Liver (tissue), 9 donors: ENCODE measurements around the gene ATG2A. TPM values are rescaled to one million over a fixed set of nuclear protein-coding genes. Genes with fewer than 3 reads are reported as not detected.

Experiments used
- DNase-seq: peaks from one replicate; pipeline ENCODE4 v3.0.0-alpha.2; 2017; ENCODE audit warnings: low spot score
- H3K27ac ChIP-seq, 2 donors: one replicate each; pipeline ENCODE4 v1.7.0; 2013; ENCODE audit warnings: inconsistent platforms in 2 of 2, low read length in 2 of 2, control low read depth in 1 of 2, low read depth in 1 of 2, mild to moderate bottlenecking in 1 of 2
- H3K27me3 ChIP-seq, 4 donors: one replicate each; pipeline versions ENCODE4 v1.6.1 to v1.7.0; 2013; ENCODE audit warnings: low read length in 3 of 4, inconsistent platforms in 1 of 4, mild to moderate bottlenecking in 1 of 4, moderate library complexity in 1 of 4; ENCODE audit not compliant: control insufficient read depth in 4 of 4, insufficient read depth in 4 of 4
- H3K36me3 ChIP-seq, 4 donors: one replicate each; pipeline versions ENCODE4 v1.6.1 to v1.7.0; 2013; ENCODE audit warnings: low read length in 3 of 4, mild to moderate bottlenecking in 3 of 4, low read depth in 1 of 4, moderate library complexity in 1 of 4; ENCODE audit not compliant: control insufficient read depth in 4 of 4, insufficient read depth in 3 of 4
- H3K4me1 ChIP-seq, 4 donors: one replicate each; pipeline versions ENCODE4 v1.6.1 to v1.7.0; 2013; ENCODE audit warnings: low read length in 3 of 4, mild to moderate bottlenecking in 3 of 4, moderate library complexity in 1 of 4; ENCODE audit not compliant: control insufficient read depth in 4 of 4, insufficient read depth in 4 of 4
- H3K4me3 ChIP-seq, 3 donors: one replicate each; pipeline versions ENCODE4 v1.6.1 to v1.7.0; 2013; ENCODE audit warnings: low read length in 3 of 3, control low read depth in 1 of 3, low read depth in 1 of 3, mild to moderate bottlenecking in 1 of 3
- H3K9ac ChIP-seq, 2 donors: one replicate each; pipeline ENCODE4 v1.7.0; 2013; ENCODE audit warnings: low read length in 2 of 2, mild to moderate bottlenecking in 2 of 2, moderate library complexity in 2 of 2, control low read depth in 1 of 2, low read depth in 1 of 2
- H3K9me3 ChIP-seq, 4 donors: one replicate each; pipeline versions ENCODE4 v1.6.1 to v1.7.0; 2013; ENCODE audit warnings: low read length in 3 of 4; ENCODE audit not compliant: control insufficient read depth in 4 of 4
- ATF3 ChIP-seq: IDR thresholded peaks from 2 replicates; pipeline ENCODE4 v1.6.1; 2016; ENCODE audit warnings: antibody characterized with exemption
- CTCF ChIP-seq: fragments of 150-350 bp; IDR thresholded peaks from 2 replicates; pipeline ENCODE4 v1.5.1; 2017; ENCODE audit warnings: improper control_type of control experiment, low read depth, low read length; ENCODE audit not compliant: missing input control
- EGR1 ChIP-seq, 2 donors: IDR thresholded peaks; 2 replicates each; pipeline ENCODE4 v1.6.1; 2016 to 2018; ENCODE audit warnings: antibody characterized with exemption in 2 of 2, low read depth in 2 of 2
- FOXA1 ChIP-seq: IDR thresholded peaks from 2 replicates; pipeline ENCODE4 v1.6.1; 2016; ENCODE audit warnings: antibody characterized with exemption
- FOXA2 ChIP-seq: IDR thresholded peaks from 2 replicates; pipeline ENCODE4 v1.6.1; 2016; ENCODE audit warnings: antibody characterized with exemption
- GABPA ChIP-seq, 2 donors: IDR thresholded peaks in 1 of 2; conservative IDR thresholded peaks in 1 of 2; 2 replicates each; pipeline ENCODE4 v1.6.1; 2016; ENCODE audit warnings: antibody characterized with exemption in 2 of 2, mild to moderate bottlenecking in 1 of 2, moderate library complexity in 1 of 2
- HNF4A ChIP-seq, 2 donors: conservative IDR thresholded peaks; 2 replicates each; pipeline ENCODE4 v1.6.1; 2016; ENCODE audit warnings: antibody characterized with exemption in 2 of 2, mild to moderate bottlenecking in 2 of 2
- HNF4G ChIP-seq: IDR thresholded peaks from 2 replicates; pipeline ENCODE4 v1.6.1; 2016; ENCODE audit warnings: antibody characterized with exemption
- JUND ChIP-seq, 2 donors: IDR thresholded peaks; 2 replicates each; pipeline ENCODE4 v1.6.1; 2016; ENCODE audit warnings: antibody characterized with exemption in 2 of 2
- MAX ChIP-seq: IDR thresholded peaks from 2 replicates; pipeline ENCODE4 v1.6.1; 2016; ENCODE audit warnings: antibody characterized with exemption
- NR2F2 ChIP-seq: IDR thresholded peaks from 2 replicates; pipeline ENCODE4 v1.6.1; 2016; ENCODE audit warnings: antibody characterized with exemption
- RAD21 ChIP-seq, 2 donors: IDR thresholded peaks; 2 replicates each; pipeline ENCODE4 v1.6.1; 2016; ENCODE audit warnings: antibody characterized with exemption in 2 of 2, mild to moderate bottlenecking in 2 of 2
- RXRA ChIP-seq, 2 donors: IDR thresholded peaks; 2 replicates each; pipeline ENCODE4 v1.6.1; 2017 to 2018; ENCODE audit warnings: antibody characterized with exemption in 2 of 2, mild to moderate bottlenecking in 1 of 2
- SP1 ChIP-seq: IDR thresholded peaks from 2 replicates; pipeline ENCODE4 v1.6.1; 2018; ENCODE audit warnings: antibody characterized with exemption, mild to moderate bottlenecking
- TAF1 ChIP-seq: conservative IDR thresholded peaks from 2 replicates; pipeline ENCODE4 v1.6.1; 2016; ENCODE audit warnings: antibody characterized with exemption, mild to moderate bottlenecking
- YY1 ChIP-seq: IDR thresholded peaks from 2 replicates; pipeline ENCODE4 v1.6.1; 2016; ENCODE audit warnings: antibody characterized with exemption, mild to moderate bottlenecking
- WGBS: extraction: QIAGEN DNeasy Blood & Tissue Kit; methylation state at CpG from one replicate; pipeline ENCODE4 v1.1.7; 2013; 5-methylcytosine and 5-hydroxymethylcytosine counted together
- polyA plus RNA-seq, 2 donors: library from polyadenylated mRNA; stranded (reverse) in 1 of 2; unstranded in 1 of 2; fragments of 200-250 nt in 1 of 2; fragments of >200 nt in 1 of 2; fragmentation: Nextera tagmentation in 1 of 2; extraction: Ambion mirVana in 1 of 2; gene quantifications; one replicate each; pipeline versions ENCODE4 v1.2.1 to v1.2.3, GENCODE V29; 2013 to 2015
- total RNA-seq, 2 donors: library from RNA; depleted of rRNA; stranded (reverse); fragments of >200 nt; gene quantifications; one replicate each; pipeline ENCODE4 v1.2.3, GENCODE V29; 2014
- TF ChIP-seq, protein P1 (sequence below): IDR thresholded peaks from 2 replicates; pipeline ENCODE4 v1.6.1; 2016; ENCODE audit warnings: antibody characterized with exemption
- TF ChIP-seq, protein P2 (sequence below): IDR thresholded peaks from 2 replicates; pipeline ENCODE4 v1.6.1; 2016; ENCODE audit warnings: antibody characterized with exemption, mild to moderate bottlenecking
- donor health status: healthy.
- donor health status: healthy.
- donor health status: healthy.
- donor health status: healthy.
- donor health status: healthy.

The ATG2A gene
- total and polyA plus RNA-seq, 4 donors: 15.6 to 34.1 (median 23.0) TPM

GRCh38 chr11:64913171-64913727 is 3.8 kb downstream of the ATG2A start:
- WGBS: 93% methylated on average over 18 of the region's 18 CpGs
- no peak for TF ChIP-seq EGR1 (IDR thresholded peaks at IDR 0.05; ENCODE audit: low read depth in 2 of 2)
- TF ChIP-seq GABPA (IDR thresholded peaks at IDR 0.05 in 1 of 2, conservative IDR thresholded peaks at IDR 0.05 in 1 of 2): no peak
- TF ChIP-seq FOXA2: no peak
- TF ChIP-seq, protein P1, sequence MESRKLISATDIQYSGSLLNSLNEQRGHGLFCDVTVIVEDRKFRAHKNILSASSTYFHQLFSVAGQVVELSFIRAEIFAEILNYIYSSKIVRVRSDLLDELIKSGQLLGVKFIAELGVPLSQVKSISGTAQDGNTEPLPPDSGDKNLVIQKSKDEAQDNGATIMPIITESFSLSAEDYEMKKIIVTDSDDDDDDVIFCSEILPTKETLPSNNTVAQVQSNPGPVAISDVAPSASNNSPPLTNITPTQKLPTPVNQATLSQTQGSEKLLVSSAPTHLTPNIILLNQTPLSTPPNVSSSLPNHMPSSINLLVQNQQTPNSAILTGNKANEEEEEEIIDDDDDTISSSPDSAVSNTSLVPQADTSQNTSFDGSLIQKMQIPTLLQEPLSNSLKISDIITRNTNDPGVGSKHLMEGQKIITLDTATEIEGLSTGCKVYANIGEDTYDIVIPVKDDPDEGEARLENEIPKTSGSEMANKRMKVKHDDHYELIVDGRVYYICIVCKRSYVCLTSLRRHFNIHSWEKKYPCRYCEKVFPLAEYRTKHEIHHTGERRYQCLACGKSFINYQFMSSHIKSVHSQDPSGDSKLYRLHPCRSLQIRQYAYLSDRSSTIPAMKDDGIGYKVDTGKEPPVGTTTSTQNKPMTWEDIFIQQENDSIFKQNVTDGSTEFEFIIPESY: no peak
- TF ChIP-seq YY1: no peak
- TF ChIP-seq RAD21 (IDR thresholded peaks at IDR 0.05): no peak
- no peak for TF ChIP-seq MAX
- no peak for TF ChIP-seq FOXA1
- TF ChIP-seq ATF3: no peak
- no peak for TF ChIP-seq SP1
- TF ChIP-seq JUND (IDR thresholded peaks at IDR 0.05): no peak
- TF ChIP-seq HNF4A (conservative IDR thresholded peaks at IDR 0.05): no peak
- DNase-seq: no peak

GRCh38 chr11:64911689-64912088 is 5.3 kb downstream of the ATG2A start:
- Histone ChIP-seq H3K4me1 (peaks cover 9 to 14% (median 11%) of the 10 kb centered on the region in 4 donors), H3K36me3 (peaks cover 35 to 70% (median 54%) of the 10 kb centered on the region in 4 donors), H3K27ac (no peak overlapping the region), H3K27me3 (no peaks in the 10 kb centered on the region), H3K9ac (no peak overlapping the region), H3K4me3 (no peak overlapping the region), H3K9me3 (no peaks in the 10 kb centered on the region)
- no peak for DNase-seq
- 94% methylated on average over 9 of the region's 9 CpGs for WGBS
- no peak for TF ChIP-seq YY1
- TF ChIP-seq CTCF: no peak
- no peak for TF ChIP-seq FOXA2
- TF ChIP-seq, protein P2, sequence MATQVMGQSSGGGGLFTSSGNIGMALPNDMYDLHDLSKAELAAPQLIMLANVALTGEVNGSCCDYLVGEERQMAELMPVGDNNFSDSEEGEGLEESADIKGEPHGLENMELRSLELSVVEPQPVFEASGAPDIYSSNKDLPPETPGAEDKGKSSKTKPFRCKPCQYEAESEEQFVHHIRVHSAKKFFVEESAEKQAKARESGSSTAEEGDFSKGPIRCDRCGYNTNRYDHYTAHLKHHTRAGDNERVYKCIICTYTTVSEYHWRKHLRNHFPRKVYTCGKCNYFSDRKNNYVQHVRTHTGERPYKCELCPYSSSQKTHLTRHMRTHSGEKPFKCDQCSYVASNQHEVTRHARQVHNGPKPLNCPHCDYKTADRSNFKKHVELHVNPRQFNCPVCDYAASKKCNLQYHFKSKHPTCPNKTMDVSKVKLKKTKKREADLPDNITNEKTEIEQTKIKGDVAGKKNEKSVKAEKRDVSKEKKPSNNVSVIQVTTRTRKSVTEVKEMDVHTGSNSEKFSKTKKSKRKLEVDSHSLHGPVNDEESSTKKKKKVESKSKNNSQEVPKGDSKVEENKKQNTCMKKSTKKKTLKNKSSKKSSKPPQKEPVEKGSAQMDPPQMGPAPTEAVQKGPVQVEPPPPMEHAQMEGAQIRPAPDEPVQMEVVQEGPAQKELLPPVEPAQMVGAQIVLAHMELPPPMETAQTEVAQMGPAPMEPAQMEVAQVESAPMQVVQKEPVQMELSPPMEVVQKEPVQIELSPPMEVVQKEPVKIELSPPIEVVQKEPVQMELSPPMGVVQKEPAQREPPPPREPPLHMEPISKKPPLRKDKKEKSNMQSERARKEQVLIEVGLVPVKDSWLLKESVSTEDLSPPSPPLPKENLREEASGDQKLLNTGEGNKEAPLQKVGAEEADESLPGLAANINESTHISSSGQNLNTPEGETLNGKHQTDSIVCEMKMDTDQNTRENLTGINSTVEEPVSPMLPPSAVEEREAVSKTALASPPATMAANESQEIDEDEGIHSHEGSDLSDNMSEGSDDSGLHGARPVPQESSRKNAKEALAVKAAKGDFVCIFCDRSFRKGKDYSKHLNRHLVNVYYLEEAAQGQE: no peak
- TF ChIP-seq NR2F2: no peak
- TF ChIP-seq GABPA (IDR thresholded peaks at IDR 0.05 in 1 of 2, conservative IDR thresholded peaks at IDR 0.05 in 1 of 2): no peak
- no peak for TF ChIP-seq HNF4A (conservative IDR thresholded peaks at IDR 0.05)
- no peak for TF ChIP-seq RAD21 (IDR thresholded peaks at IDR 0.05)
- TF ChIP-seq HNF4G: no peak
- no peak for TF ChIP-seq MAX
- TF ChIP-seq JUND (IDR thresholded peaks at IDR 0.05): no peak
- no peak for TF ChIP-seq TAF1
- no peak for TF ChIP-seq FOXA1
- no peak for TF ChIP-seq RXRA (IDR thresholded peaks at IDR 0.05)
- no peak for TF ChIP-seq EGR1 (IDR thresholded peaks at IDR 0.05; ENCODE audit: low read depth in 2 of 2)
- no peak for TF ChIP-seq SP1

More at GRCh38 chr11:64913171-64913727, 3.8 kb downstream of the ATG2A start:
- Histone ChIP-seq H3K4me3 (no peak overlapping the region), H3K9me3 (no peaks in the 10 kb centered on the region), H3K36me3 (peaks cover 28 to 57% (median 43%) of the 10 kb centered on the region in 4 donors), H3K27ac (no peak overlapping the region), H3K27me3 (no peaks in the 10 kb centered on the region), H3K4me1 (peaks cover 11 to 21% (median 15%) of the 10 kb centered on the region in 4 donors), H3K9ac (no peak overlapping the region)
